ENCODE measurements around the gene ZNF277. TPM values are rescaled to one million over a fixed set of nuclear protein-coding genes. Genes with fewer than 3 reads are reported as not detected.

Gene ZNF277
- total and polyA plus RNA-seq, 4 donors, result 11.9 to 47.6 (median 24.9) TPM

DNA sequence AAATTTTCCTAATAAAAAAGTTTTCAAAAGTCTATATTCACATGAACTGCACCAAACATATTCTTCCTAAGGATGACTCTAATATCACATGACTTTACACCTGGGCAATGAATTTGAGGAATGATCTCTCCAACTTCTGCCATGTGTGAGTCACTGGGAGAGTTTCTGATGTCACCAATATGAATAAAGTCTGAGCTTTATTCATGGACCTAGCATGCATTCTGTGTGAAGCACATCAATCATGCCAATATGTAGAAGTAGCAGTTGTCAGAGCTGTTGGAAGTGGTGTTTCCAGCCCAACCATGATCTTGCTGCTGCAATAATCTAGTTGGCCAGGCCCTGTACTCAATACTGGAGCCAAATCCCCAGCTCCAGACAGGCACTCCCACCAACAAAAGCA is 152.0 kb downstream of the ZNF277 start:
- H3K4me1 ChIP-seq (ENCODE audit: control insufficient read depth in 5 of 5, insufficient read depth in 5 of 5, low read length in 5 of 5), result peaks cover 0 to 17% (median 14%) of the 10 kb centered on the region in 5 donors
- H3K9me3 ChIP-seq (ENCODE audit: control insufficient read depth in 4 of 4, insufficient read depth in 3 of 4, low read length in 3 of 4), result peaks cover 0 to 3% (median under 1%) of the 10 kb centered on the region in 4 donors
- ATAC-seq (ENCODE audit: insufficient read depth, low FRiP score) (no peak), DNase-seq (no peak)
- H3K36me3 ChIP-seq (ENCODE audit: control insufficient read depth in 4 of 4, insufficient read depth in 4 of 4, low read length in 4 of 4), result no peaks in the 10 kb centered on the region
- TF ChIP-seq, protein P1, sequence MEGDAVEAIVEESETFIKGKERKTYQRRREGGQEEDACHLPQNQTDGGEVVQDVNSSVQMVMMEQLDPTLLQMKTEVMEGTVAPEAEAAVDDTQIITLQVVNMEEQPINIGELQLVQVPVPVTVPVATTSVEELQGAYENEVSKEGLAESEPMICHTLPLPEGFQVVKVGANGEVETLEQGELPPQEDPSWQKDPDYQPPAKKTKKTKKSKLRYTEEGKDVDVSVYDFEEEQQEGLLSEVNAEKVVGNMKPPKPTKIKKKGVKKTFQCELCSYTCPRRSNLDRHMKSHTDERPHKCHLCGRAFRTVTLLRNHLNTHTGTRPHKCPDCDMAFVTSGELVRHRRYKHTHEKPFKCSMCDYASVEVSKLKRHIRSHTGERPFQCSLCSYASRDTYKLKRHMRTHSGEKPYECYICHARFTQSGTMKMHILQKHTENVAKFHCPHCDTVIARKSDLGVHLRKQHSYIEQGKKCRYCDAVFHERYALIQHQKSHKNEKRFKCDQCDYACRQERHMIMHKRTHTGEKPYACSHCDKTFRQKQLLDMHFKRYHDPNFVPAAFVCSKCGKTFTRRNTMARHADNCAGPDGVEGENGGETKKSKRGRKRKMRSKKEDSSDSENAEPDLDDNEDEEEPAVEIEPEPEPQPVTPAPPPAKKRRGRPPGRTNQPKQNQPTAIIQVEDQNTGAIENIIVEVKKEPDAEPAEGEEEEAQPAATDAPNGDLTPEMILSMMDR (IDR thresholded peaks at IDR 0.05; ENCODE audit: control extremely low read depth, extremely low read depth), result no peak
- H3K27me3 ChIP-seq (ENCODE audit: control insufficient read depth in 3 of 3, insufficient read depth in 3 of 3, low read length in 2 of 3), result no peaks in the 10 kb centered on the region
- H3K9ac ChIP-seq (ENCODE audit: insufficient read depth in 1 of 2, low read length in 2 of 2), result no peak overlapping the region
- H3K27ac ChIP-seq (ENCODE audit: low read depth in 1 of 2, low read length in 1 of 2), result no peak overlapping the region
- no peak overlapping the region for H3K4me3 ChIP-seq

DNA sequence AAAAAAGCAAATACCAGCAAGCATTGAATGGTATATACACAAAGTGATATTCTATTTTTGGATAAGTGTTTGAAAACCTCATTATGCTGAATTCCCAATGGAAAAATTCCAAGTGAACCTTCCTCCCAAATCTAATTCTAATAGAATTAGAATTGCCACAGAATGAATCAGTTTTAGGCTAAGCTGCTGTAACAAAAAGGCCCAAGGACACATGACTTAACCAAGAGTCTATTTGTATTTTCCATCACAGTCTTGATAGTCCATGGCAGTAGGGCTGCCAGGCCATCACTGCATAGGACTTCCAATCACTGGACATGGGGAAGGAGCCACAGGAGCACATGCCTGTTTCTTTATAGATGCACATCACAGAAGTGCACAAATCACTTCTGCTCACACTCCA is 152.6 kb downstream of the ZNF277 start:
- H3K27me3 ChIP-seq (ENCODE audit: control insufficient read depth in 3 of 3, insufficient read depth in 3 of 3, low read length in 2 of 3), result no peaks in the 10 kb centered on the region
- TF ChIP-seq, protein P1 (IDR thresholded peaks at IDR 0.05; ENCODE audit: control extremely low read depth, extremely low read depth), result no peak
- no peak overlapping the region for H3K4me3 ChIP-seq
- DNase-seq (no peak), ATAC-seq (ENCODE audit: insufficient read depth, low FRiP score) (no peak)
- H3K27ac ChIP-seq (ENCODE audit: low read depth in 1 of 2, low read length in 1 of 2), result no peak overlapping the region
- no peak overlapping the region for H3K9ac ChIP-seq (ENCODE audit: insufficient read depth in 1 of 2, low read length in 2 of 2)
- peaks cover 0 to 3% (median under 1%) of the 10 kb centered on the region in 4 donors for H3K9me3 ChIP-seq (ENCODE audit: control insufficient read depth in 4 of 4, insufficient read depth in 3 of 4, low read length in 3 of 4)
- no peaks in the 10 kb centered on the region for H3K36me3 ChIP-seq (ENCODE audit: control insufficient read depth in 4 of 4, insufficient read depth in 4 of 4, low read length in 4 of 4)
- H3K4me1 ChIP-seq (ENCODE audit: control insufficient read depth in 5 of 5, insufficient read depth in 5 of 5, low read length in 5 of 5), result peaks cover 0 to 22% (median 16%) of the 10 kb centered on the region in 5 donors

- no peak overlapping the region for H3K27ac ChIP-seq (ENCODE audit: low read depth in 1 of 2, low read length in 1 of 2)
- H3K4me3 ChIP-seq, result no peak overlapping the region
- no peaks in the 10 kb centered on the region for H3K36me3 ChIP-seq (ENCODE audit: control insufficient read depth in 4 of 4, insufficient read depth in 4 of 4, low read length in 4 of 4)
- WGBS, 2 donors, result 61 to 76% methylated on average over 8 of the region's 8 CpGs
- H3K9me3 ChIP-seq (ENCODE audit: control insufficient read depth in 4 of 4, insufficient read depth in 3 of 4, low read length in 3 of 4), result peaks cover 0 to 3% (median under 1%) of the 10 kb centered on the region in 4 donors
- H3K27me3 ChIP-seq (ENCODE audit: control insufficient read depth in 3 of 3, insufficient read depth in 3 of 3, low read length in 2 of 3), result no peaks in the 10 kb centered on the region
- DNase-seq (no peak), ATAC-seq (ENCODE audit: insufficient read depth, low FRiP score) (no peak)
- H3K9ac ChIP-seq (ENCODE audit: insufficient read depth in 1 of 2, low read length in 2 of 2), result no peak overlapping the region
- peaks cover 0 to 25% (median 16%) of the 10 kb centered on the region in 5 donors for H3K4me1 ChIP-seq (ENCODE audit: control insufficient read depth in 5 of 5, insufficient read depth in 5 of 5, low read length in 5 of 5)
- TF ChIP-seq, protein P1 (IDR thresholded peaks at IDR 0.05; ENCODE audit: control extremely low read depth, extremely low read depth), result no peak
Measured at GRCh38 chr7:112360681-112361080, 154.2 kb downstream of the ZNF277 start.

DNA sequence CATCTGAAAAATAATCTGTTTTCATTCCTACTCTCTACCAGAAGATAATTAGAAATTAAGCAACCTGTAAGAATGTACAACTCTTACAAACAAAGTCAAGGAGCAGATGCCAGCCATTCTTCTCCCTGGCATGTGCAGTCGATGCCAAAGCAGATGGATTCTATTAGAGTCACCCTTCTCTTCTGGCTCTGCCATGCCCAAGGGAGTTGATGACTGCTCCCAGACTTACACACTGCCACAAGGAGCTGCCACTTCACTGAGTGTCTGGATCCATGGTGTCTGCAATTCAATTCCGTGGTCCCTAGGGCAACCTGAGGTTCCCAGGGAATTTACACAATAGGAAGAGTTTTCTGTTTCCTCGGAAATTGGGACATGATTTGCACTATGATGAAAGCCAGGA is 154.7 kb downstream of the ZNF277 start:
- Histone ChIP-seq H3K4me3 (no peak overlapping the region), H3K9me3 (ENCODE audit: control insufficient read depth in 4 of 4, insufficient read depth in 3 of 4, low read length in 3 of 4) (peaks cover 0 to 3% (median under 1%) of the 10 kb centered on the region in 4 donors), H3K36me3 (ENCODE audit: control insufficient read depth in 4 of 4, insufficient read depth in 4 of 4, low read length in 4 of 4) (no peaks in the 10 kb centered on the region), H3K27ac (ENCODE audit: low read depth in 1 of 2, low read length in 1 of 2) (peak overlapping the region in 1 of 2 donors; percentile 67), H3K4me1 (ENCODE audit: control insufficient read depth in 5 of 5, insufficient read depth in 5 of 5, low read length in 5 of 5) (peaks cover 0 to 28% (median 16%) of the 10 kb centered on the region in 5 donors), H3K9ac (ENCODE audit: insufficient read depth in 1 of 2, low read length in 2 of 2) (no peak overlapping the region), H3K27me3 (ENCODE audit: control insufficient read depth in 3 of 3, insufficient read depth in 3 of 3, low read length in 2 of 3) (no peaks in the 10 kb centered on the region)
- DNase-seq (no peak), ATAC-seq (ENCODE audit: insufficient read depth, low FRiP score) (peak; percentile 31)
- TF ChIP-seq, protein P1 (IDR thresholded peaks at IDR 0.05; ENCODE audit: control extremely low read depth, extremely low read depth), result no peak
- WGBS, 2 donors, result 60 to 71% methylated on average over 3 of the region's 3 CpGs

Data from lung (tissue), 12 donors.